NCI-H524 (cell line): Measurements from ENCODE around the gene DFFB.
A peak's percentile ranks its signal among the peaks of the same experiment; 100 is the strongest.
"Not testable (repeated sequence)": the region's sequence is repeated elsewhere in the genome, so short reads cannot be mapped to it uniquely, and the experiment has no call there.

Source experiments
- DNase-seq, 2 experiments: peaks; one replicate each; lab custom pipeline; 2025; lab: John Stamatoyannopoulos, UW

The DFFB gene

DNA sequence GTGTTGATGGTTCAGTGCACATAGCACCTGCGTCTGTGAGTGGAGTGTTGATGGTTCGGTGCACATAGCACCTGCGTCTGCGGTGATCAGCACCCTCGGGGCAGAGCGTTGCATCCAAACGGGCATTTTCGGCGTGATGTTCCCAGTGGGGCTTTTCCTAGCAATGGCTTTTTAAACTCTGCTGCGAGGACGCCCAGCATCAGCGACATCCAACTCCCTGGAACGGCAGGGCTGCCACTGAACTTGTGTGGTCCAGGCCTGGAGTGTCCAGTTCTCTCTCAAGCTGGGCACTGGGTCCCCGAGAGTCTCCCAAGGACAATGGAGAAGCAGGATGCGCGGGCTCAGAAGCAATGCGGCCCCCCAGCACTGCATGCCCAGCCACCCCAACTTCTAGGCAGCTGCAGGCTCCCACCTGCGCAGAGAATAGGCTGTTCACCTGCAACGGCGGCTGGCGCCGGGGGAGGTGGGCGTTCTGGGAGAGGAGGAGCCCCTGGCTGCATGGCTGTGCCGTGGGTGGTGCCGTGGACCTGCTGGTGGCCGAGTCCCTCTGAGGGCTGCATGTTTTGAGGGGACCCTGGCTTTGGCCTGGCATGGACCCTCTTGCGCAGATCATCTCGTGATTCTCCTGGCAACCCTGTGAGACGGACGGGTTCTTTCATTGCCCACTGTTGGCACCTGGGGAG is 52.9 kb downstream of the DFFB start:
- no peak for DNase-seq

DNA sequence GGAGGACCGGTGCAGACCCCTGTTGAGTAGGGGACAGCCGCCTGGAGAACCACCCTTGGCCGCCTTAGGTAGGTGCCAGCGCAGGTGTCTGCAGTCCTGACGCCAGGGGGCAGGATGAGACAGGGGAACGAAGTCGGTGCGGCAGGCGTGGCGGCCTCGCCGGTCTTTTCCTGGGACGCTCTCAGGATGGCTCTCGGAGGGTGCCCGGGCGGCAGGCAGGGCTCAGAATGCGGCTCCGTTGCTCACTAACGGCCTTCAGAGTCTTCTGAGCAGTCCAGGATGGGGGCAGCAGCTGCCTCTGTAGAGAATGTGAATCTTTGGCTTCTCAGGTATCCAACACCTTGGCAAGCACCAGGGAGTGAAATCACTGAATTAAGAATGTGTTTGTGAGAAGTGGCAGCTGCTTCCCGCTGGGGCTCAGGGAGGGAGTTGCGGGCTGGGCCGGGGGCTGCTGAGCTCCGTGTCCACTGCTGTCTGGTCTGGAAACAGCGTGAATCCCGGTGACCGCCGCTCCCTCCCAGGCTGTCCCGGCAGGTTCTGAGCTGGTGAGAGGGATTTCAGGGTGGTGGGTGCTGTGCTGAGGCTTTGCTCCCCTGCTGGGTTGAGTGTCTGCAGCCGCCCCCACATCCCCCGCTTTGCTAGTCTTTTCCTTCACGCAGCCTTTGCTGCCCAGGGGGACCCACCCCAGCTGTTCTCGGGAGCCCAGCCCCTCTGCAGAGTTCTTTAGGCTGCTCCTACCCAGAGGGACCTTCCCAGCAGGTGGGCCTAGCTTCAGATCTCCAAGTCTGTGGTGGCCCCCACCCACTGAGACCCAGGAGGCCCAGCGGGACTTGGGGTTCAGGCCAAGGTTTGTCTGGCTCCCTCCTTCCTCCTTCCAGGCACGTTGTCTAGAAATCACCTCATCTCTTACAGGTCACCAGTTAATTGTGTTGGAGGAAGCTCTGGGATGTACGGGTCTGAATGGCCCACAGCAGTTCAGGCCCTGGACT is 53.9 kb downstream of the DFFB start:
- DNase-seq: peak; percentile 56 to 83

DNA sequence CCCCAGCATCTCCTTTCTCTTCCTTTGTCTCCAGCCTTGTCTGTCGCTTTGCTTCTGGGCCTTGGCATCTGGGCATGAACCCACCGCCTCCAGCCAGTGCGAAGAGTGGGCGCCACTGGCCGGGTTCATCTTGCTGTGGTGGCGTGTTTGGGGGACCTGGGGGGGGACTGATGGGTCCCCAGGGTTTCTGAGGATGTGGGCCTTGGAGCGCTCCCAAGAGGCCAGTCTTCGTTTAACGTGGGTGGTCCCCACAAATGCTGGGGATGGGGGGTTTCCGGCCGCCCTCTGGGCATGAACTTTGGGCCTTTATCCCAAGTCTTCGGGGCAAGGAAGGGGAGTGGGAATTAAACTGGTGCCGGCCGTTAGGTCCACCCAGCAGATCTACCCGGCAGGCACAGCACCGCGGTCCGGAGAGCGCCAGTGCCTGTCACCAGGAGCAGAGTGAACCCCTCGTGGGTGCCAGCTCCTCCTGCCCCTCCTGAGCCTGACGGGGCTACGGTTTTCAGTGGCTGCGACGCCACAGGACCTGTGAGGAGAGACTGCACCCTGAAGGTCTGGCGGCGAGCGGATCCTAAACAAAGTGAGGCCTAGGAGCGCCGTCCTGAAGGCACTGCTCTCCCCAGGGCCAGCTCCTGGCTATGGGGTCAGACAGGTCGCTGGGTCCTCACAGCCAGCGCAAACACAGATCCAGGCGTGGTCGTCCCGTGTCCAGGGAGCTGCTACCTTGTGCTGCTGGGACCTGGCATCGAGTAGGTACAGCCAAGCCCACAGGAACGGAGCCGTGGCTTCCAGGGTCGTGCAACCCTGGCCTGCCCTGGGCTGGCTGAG is 54.9 kb downstream of the DFFB start:
- no peak for DNase-seq

GRCh38 chr1:3912809-3913685 is 55.8 kb downstream of the DFFB start:
- DNase-seq: no peak

- no peak for DNase-seq
These were observed 57.1 kb downstream of the DFFB start for GRCh38 chr1:3914331-3914851.

GRCh38 chr1:3914911-3915310 is 57.6 kb downstream of the DFFB start:
- no peak for DNase-seq

DNA sequence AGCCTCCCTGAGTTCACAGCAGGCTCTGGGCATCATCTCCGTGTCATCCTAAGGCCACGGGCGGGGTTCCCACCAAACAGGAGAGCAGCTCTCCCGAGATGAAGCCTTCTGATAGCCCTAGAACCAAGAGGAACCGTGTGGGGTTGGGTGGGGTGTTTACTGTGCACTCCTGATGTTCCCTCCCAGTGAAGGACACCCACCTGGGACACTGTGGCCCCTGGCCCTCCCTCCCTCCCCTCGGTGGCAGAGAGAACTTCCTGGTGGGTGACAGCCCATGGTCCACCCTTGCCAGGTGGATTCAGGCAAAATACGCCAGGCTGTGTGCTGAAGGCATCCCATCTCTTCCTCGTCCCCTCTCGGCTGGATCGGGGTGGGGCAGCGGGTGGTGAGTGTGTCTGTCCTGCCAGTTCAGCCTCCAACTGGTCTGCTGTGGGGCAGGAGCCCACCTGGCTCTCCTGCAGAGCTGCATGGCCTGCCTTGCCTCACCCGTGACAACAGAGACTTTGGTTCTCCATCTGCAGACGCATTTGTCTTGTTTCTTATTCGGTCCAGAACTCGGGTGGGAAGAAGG is 58.4 kb downstream of the DFFB start:
- no peak for DNase-seq

DNA sequence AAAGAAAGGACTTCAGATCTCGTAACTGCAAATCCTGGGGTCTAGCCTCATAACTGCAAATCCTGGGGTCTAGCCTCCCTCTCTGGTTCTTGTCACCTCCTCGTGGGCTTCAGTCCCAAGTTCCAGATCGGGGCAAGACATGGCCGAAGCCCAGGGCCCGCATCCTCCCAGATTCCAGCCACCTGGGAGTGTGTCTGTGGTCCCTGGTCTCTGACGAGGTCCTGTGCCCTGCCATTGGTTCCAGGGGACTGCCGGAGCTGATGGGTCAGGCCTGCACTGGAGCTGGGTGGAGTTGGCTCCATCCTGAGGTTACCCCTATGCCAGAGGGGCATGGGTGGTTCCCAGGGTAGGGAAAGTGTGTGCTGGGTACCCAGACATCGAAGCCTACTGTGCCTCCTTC is 60.5 kb downstream of the DFFB start:
- no peak for DNase-seq

DNA sequence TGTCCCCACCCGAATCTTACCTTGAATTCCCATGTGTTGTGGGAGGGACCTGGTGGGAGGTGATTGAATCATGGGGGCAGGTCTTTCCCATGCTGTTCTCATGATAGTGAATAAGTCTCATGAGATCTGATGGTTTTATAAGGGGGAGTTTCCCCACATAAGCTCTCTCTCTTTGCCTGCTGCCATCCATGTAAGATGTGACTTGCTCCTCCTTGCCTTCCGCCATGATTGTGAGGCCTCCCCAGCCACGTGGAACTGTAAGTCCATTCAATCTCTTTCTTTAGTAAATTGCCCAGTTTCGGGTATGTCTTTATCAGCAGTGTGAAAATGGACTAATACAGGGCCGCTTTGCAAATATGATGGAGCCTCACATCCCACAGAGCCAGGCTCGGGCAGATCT is 61.1 kb downstream of the DFFB start:
- DNase-seq: not testable (repeated sequence)

DNA sequence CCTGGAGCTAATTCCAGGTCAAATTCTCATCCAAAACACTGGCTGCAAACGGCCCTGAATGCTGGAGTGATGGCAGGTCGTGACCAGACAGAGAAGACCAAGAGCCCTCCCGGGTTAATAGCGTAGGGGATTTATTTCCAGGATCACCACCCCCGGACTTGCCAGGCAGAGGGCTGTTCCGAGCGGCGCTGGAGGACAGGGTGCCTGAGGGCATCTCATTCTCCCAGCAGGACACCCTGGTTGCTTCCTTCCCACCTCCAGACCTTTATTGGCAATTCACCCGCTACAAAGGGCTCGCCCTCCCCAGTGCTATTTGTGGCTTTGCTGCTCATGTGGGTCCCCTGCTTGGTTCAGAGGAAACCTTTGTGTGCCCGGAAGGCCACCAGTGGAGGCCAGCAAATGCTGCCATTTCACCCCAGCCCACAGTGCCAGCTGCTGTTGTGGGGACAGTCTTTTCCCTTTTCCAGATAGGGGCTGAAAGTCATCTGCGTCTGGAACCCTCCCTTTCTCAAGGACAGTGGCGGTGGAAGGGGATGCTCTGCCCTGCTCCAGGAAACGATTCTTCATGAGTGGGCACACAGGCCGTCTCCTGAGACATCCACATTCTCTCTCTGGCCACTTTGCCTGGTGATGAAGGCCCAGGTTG is 61.8 kb downstream of the DFFB start:
- no peak for DNase-seq

- DNase-seq: no peak
These were observed 62.4 kb downstream of the DFFB start for GRCh38 chr1:3919706-3920105.

DNA sequence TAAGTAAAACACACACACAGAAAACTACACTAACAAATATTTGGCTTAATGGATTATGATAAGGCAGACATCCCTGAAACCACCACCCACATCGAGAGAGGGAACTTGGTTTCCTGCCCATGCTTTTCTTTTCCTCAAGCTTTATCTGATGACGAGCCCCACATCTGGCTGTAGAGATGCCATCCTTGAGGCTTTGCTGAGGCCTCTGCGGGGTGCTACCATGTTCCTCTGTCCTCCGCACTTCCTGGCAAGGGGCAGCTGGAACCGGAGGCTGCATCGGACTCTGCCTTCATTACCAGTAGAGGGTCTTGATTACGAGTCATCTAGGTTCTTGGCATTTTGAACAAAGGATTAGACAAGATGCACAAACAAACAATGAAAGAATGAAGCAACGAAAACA is 64.5 kb downstream of the DFFB start:
- no peak for DNase-seq

- no peak for DNase-seq
These were observed 65.0 kb downstream of the DFFB start for GRCh38 chr1:3922201-3922725.

DNA sequence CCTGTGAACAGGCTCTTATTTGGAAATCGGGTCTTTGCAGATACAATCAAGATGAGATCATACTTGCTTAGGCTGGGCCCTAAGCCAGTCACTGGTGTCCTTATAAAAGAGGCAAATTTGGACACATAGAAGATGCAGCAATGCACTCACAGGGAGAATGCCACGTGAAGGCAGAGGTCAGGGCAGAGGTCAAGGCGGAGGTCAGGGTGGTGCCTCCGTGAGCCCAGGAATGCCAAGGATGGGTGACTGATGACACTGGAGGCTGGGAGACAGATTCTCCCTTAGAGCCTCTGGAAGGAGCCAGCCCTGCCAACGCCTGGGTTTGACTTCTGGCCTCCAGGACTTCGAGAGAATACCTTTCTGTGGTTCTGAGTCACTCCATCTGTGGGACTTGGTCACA is 65.6 kb downstream of the DFFB start:
- DNase-seq: no peak

DNA sequence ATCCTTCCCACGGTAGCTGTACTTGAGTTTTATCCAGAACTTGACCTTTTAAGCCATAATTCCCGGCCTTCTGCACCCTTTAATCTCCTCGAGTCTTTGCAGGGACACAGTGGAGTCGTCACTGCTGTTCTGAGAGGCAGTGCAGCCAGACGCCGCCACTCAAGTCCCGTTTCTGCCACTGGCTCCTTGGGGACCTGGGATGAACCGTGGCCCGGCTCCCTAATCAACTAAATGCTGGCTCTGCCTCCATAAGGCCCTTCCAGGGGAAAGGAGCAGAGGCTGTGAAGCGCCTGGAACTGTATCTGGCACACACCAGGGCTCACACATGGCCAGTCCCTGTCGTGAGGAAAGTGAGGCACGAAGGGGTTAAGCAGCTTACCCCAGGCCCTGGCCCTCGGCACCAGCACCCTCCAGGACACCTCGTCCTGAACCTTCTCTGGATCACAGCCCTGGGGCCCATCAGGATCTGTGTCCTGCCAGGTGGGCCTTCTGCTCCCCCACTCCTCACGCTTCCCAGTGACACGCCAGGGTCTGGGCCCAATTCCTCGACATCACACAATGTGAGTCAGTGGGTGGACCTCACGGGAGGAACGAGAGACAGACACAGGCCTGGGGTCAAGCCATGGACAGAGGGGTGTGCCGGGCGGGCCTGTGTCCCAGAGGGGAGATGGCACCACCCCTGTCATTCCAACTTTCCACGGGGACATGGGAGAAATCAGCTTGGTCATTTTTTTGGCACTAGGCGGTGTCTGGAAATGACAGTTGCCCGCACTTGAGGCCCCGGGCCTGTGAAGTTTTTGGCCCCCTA is 66.3 kb downstream of the DFFB start:
- peak; percentile 69 to 70 for DNase-seq

- DNase-seq: peak in 1 of 2 experiments; percentile 64
These were observed 67.0 kb downstream of the DFFB start for GRCh38 chr1:3924186-3924824.

DNA sequence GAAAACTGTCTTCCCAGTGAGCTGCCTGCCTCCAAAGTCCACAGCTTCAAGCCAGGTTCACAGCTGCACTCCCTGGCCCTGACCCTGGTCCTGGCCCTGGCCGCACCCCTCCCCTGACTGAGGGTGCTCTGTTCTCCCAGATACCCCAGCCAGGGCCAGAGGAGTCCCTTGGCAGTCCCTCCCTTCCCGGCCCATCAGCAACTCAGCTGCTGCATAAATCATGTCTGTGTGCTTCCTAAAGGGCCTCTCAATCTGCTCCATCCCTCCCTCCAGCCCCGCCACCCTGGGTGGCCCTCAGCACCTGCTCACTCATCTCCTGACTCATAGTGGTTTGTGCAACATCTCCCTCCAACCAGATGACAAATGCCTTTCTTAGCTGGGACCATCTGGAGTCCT is 67.5 kb downstream of the DFFB start:
- peak; percentile 94 to 96 for DNase-seq

DNA sequence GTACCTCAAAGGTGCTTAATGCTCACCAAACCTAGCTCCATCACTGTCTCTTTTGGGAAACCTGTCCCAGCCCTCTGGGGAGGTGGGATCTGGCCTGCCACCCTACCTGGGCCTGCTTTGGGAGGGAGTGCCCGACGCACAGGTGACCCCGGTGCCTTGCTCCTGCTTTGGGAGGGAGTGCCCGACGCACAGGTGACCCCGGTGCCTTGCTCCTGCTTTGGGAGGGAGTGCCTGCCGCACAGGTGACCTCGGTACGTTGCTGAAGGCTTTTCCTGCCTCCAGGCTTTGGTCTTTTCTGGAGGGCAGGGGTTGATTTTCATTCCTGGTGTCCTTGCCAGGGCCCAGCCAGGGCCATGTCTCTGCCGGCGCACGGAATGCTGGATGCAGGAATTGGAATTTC is 68.0 kb downstream of the DFFB start:
- no peak for DNase-seq

DNA sequence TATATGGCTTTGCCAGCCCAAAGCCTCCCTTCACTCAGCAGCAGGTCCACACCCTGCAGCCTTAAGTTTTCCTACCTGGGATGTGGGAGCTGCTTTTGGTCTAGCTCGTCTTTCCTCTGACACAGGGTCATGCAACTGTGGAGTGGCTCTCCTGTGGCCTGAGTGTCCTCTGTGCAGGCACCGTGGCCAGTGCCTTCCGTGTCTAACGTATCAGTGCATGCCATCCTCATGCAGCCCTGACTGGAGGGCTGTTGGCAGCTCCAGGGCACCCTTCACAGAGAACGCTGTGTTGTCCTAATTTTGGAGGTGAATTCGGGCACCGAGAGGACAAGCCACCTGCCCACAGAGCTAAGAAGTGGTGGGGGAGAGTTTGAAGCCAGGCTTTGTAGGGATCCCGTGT is 68.5 kb downstream of the DFFB start:
- no peak for DNase-seq
